NK-92 (cell line): ENCODE data around the gene ZSCAN5C.
"Not testable (repeated sequence)": the region's sequence is repeated elsewhere in the genome, so short reads cannot be mapped to it uniquely, and the experiment has no call there.

ENCODE experiments used
- DNase-seq: peaks from one replicate; lab custom pipeline; 2025; ENCODE audit not compliant: unreplicated experiment; lab: John Stamatoyannopoulos, UW

ZSCAN5C gene, protein sequence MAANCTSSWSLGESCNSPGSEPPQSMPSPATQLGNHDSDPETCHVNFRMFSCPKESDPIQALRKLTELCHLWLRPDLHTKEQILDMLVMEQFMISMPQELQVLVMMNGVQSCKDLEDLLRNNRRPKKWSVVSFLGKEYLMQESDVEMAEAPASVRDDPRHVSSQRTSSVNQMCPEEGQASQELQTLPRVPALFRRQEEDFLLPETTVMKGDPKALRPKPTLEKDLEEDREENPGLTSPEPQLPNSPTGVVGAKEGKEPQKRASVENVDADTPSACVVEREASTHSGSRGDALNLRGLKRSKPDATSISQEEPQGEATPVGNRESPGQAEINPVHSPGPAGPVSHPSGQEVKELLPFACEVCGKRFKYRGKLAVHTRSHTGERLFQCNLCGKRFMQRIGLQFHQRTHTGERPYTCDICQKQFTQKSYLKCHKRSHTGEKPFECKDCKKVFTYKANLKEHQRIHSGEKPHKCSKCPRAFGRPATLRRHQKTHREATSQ

DNA sequence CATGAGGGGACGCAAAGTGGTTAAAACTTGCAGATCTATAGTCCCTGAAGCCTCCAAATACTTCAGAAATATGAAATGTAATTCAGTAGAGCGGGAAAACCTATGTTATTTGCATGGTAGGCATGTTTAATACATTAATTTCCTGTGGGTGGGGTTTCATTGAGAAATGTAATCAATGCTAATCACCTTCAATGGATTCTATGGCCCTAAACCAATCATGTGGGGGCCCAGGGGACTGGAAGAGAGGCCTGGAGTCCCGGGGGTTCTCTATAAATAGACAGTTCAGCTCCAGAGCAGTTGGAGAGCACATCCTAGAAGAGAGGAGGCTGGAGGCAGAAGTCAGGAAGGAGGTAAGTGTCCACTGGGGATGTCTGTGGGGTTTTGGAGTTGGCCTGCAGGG, at the start of gene ZSCAN5C:
Gene ZSCAN5C, plus strand, starts transcription at position 301 of the 400 bp plus-strand sequence. CDS start 3,641 bp downstream, outside the sequence.
- no peak for DNase-seq

DNA sequence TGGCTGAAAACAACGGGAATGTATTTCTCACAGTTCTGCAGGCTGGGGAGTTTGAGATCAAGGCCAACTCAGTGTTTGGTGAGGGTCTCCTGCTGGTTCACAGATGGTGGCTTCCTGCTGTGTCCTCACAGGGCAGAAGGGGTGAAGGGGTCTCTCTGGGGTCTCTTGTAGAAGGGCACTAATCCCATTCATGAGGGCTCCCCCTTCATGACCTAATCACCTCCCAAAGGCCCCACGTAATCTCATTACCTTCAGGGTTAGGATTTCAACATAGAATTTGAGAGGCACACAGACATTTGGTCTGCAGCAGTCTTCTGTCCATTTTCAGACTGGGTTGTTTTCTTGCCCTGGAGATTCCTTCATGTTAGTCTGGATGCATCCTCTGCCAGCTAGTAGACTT, 49.4 kb upstream of the ZSCAN5C start:
- DNase-seq = no peak

DNA sequence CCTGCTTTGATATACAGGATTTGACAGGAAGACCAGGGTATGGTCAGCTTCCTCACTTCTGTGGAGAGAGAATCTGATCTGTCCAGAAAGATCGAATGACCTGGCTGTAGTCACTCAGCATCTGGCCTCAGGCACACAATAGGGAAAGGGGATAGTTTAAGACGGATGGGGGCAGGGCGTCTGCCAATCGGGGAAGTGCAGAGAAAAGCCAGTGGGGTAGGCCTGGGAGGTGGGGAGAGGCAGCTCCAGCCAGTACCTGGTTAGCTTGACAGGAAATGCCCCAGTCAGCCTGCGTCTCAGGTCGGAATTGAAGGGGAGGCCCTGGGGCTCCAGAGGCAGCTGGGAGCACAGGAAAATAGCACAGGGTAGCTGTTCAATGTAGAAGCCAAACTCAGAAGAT, 48.6 kb upstream of the ZSCAN5C start:
- DNase-seq = no peak

DNA sequence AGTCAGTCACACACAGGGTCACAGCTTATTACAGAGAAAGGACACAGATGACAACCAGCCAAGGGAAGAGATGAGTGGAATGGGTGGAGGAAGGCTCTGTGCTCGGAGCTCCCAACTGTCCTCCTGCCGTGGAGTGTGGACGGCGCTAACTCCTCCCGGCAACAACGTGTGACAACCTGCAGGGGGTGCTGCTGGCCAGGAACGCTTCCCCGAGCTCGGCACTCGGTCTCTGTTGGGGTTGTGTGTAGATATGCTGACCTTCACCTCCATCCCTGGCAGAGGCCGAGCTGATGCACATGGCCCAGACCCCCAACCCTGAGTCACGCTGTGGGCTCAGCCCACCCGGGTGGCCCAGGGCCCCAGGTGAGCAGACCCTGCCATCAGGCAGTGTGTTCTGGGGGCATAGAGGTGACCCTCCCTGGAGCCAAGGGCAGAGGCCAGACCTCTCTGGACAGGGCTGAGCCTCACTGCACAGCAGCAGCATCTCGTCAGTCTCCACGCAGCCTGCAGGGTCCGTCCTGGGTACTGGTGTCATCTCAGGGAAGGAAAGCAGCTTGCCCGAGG, 46.9 kb upstream of the ZSCAN5C start:
- DNase-seq = no peak

DNA sequence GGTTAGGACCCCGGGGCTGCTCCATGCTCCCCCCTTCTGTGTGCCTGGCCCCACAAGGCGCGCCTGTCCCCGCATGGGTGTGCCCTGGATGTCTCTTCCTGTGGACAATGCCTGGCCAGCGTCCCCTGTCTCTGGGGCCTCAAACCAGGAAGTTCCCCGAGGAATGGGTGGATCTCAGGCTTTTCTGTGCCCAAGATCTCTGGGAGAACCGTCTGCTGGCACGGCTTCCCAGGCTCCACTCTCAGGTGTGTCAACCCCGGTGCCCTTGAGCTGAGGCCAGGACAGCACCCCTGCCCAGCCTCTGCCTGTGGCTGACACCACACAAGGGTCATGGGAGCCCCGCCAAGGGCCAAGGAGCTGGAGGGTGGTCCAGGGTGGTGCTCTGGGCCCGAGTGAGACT, 45.3 kb upstream of the ZSCAN5C start:
- no peak for DNase-seq

DNA sequence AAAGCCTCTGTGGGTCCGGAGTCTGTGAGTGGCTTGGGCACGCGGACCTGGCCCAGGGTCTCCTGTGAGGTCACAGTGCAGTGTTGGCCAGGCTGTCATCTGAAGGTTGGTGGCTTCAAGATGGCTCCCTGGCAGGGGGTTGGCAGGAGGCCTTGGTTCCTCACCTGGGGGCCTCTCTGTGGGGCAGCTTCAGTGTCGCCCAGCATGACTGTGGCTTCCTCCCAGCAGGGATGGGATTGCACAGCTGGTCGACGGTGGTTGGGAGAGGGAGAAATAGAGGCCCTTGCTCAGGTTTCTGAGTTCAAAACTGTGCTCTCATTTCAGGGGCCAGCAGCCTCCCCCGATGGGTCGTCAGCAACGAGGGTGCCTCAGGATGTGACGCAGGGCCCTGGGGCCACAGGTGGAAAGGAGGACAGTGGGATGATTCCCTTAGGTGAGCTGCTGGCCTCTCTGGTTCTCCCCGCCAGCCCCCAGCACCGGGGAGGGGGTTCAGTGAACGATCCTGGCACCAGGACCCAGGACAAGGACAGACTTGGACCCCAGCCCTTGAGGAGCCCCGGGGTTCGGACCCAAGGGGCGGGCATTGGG, 43.8 kb upstream of the ZSCAN5C start:
- no peak for DNase-seq

DNA sequence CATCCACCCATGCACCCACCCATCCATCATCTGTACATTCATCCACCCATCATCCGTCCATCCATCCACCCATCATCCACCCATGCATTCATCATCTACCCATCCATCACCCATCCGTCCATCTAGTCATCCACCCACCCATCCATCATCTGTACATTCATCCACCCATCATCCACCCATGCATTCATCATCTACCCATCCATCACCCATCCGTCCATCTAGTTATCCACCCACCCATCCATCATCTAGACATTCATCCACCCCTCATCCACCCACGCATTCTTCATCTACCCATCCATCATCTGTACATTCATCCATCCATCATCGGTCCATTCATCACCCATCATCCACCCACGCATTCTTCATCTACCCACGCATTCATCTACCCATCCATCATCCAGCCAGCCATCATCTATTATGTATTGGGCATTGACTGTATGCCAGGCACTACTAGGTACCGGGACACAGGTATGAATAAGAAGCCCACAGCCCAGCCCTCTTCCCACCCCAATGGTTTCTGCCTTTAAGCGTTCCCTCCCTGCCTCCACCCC, 43.0 kb upstream of the ZSCAN5C start:
- no peak for DNase-seq

DNA sequence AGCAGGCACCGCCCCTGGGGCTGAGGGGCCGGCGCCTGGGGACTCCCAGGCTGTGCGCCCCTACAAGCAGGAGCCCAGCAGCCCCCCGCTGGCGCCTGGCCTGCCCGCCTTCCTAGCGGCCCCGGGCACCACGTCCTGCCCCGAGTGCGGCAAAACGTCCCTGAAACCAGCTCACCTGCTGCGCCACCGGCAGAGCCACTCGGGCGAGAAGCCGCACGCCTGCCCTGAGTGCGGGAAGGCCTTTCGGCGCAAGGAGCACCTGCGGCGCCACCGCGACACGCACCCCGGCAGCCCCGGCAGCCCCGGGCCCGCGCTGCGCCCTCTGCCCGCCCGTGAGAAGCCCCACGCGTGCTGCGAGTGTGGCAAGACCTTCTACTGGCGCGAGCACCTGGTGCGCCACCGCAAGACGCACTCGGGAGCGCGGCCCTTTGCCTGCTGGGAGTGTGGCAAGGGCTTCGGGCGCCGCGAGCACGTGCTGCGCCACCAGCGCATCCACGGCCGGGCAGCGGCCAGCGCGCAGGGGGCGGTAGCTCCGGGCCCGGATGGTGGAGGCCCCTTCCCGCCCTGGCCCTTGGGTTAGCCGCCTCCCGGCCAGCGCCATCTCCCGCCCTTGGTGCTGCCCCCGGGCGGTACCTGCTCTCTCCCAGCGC, 42.3 kb upstream of the ZSCAN5C start:
- DNase-seq = no peak

DNA sequence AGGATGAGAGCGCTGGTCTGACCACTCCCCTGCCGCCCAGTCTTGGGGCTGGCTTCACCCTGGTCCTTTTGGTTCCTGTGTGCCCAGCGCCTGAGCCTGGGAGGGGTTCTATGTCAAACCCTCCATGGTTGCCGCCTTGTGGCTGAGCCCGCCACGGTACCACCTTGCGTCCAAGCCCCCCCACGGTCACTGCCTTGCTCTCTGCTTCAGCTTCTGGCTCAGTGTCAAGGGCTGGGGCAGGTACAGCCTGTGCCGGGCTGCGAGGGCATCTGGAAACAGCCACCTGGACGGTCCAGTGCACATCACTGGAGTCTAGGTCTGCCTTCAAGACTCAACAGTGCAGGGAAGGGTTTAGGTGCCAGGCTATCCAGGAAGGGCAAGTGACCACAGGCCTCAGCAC, 40.5 kb upstream of the ZSCAN5C start:
- no peak for DNase-seq

DNA sequence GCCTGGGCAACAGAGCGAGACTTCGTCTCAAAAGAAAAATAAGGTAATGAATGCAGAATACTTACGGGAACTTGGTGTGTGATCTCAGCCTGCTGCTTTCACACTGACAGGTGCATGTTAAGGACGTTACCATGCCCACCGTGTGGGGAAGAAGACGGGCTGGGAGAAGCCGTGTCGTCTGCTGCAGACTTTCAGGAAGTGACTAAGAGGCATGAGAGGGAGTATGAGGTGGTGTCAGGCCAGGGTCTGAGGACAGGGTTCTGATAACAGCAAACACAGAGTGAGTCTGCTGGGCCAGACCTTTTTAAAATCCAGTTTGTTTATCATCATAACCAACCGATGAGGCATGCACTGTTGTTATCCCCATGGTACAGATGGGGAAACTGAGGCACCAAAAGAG, 39.8 kb upstream of the ZSCAN5C start:
- no peak for DNase-seq

DNA sequence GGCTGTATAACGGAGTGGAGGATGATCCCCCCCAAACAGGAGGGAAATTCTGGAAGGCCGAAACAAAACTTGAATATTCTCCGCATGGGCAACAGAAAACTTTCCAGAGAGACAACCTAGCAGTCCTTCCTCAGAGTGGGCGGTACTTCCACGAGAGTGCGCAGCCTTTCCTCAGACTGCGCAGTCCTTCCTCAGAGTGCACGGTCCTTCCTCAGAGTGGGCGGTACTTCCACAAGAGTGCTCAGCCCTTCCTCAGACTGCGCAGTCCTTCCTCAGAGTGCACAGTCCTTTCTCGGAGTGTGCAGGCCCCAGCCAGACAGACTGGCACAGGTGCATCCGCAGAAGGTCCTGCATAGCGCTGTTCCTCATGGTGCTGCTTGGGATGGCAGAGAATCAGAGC, 39.0 kb upstream of the ZSCAN5C start:
- DNase-seq = no peak

DNA sequence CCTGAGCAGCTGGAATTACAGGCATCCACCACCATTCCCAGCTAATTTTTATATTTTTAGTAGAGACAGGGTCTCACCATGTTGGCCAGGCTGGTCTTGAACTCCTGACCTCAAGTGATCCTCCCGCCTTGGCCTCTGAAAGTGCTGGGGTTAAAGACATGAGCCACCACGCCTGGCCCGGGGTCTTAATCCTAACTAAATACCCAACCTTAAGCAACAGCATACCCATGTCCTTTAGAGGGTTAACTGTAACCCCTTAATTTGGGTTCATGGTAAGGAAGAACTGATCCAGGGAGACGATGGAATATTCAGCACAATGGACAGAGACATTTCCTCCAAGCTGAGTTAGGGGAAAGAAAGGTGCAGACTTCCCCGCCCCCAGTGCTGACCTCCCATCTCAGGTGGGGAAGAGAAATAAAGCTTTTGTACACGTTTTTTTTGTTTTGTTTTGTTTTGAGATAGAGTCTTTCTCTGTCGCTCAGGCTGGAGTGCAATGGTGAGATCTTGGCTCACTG, 35.0 kb upstream of the ZSCAN5C start:
- DNase-seq = no peak

DNA sequence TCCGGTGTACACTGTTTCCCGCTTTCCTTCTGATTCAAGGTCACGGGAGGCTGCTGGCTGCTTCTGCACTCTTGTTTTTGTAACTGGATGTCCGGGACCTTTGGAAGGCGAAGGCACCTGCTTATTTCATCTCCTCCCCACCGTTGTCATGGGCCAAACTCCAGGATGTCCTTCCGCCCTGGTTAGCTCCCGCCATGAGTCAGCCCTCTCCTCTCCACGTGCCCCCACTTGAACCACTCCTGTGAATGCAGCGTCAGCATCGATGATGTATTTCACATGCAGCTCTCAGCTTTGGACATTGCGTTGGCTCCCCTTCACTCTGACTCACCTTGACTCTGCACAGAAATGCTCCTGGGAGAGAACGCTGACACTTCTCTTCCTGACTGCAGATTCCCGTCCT, 31.8 kb upstream of the ZSCAN5C start:
- DNase-seq = no peak

DNA sequence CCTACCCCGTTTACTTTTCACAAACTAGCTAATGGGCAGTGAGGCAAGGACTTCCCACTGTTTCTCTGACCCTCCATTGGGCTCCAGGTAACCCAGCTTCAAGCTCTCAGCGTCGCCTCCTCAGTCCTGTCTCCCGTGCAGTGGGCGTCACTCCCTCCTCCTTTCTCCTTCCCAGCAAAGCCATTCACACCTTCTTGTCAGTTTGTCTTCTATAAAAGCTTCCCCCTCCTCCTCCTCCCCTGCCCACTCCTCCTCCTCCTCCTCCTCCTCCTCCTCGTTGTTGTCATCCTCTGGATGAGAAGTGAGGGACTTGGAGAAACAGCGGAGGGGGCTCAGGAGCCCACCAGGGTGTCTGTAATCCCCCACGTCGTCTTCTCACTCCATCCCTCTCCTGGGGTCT, 28.0 kb upstream of the ZSCAN5C start:
- no peak for DNase-seq

DNA sequence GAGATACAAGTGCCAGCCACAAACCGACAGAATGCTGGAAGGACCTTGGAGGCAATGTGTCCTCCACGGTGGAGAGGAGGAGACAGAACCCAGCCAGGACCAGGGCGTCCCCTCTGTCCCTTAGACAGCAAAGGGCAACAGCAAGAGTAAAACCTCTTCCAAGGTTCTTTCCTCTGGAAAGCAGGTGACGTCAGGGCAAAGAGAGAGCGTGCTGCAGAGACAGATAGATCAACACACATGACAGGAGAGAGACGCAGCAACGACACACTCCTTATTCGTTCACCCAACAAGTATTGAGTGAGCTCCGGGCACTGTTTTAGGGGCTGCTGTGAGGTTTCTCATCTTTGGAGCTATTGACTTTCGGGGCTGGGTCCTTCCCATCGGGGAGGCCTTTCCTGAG, 27.5 kb upstream of the ZSCAN5C start:
- DNase-seq = no peak

DNA sequence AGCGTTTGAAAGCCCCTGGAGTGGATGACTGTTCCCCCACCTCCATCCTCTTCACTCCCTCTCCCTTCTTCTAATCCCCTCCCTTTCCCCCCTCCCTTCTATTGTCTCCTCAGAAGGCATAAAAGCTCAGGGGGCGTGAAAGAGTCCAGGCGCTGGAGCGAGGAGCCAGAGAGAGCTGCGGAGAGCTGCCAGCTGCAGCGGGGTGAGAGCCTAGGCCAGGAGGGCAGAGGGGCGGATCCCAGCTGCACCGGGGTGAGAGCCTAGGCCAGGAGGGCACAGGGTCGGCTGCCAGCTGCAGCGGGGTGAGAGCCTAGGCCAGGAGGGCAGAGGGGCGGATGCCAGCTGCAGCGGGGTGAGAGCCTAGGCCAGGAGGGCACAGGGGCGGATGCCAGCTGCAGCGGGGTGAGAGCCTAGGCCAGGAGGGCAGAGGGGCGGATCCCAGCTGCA, 26.2 kb upstream of the ZSCAN5C start, which contains the start of gene GALP:
Gene GALP, plus strand, starts transcription at position 148 of the 447 bp plus-strand sequence. CDS start 1,101 bp downstream, outside the sequence.
- not testable (repeated sequence) for DNase-seq

DNA sequence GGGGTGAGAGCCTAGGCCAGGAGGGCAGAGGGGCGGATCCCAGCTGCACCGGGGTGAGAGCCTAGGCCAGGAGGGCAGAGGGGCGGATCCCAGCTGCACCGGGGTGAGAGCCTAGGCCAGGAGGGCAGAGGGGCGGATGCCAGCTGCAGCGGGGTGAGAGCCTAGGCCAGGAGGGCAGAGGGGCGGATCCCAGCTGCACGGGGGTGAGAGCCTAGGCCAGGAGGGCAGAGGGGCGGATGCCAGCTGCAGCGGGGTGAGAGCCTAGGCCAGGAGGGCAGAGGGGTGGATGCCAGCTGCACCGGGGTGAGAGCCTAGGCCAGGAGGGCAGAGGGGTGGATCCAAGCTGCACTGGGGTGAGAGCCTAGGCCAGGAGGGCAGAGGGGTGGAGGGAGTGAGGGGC, 25.8 kb upstream of the ZSCAN5C start:
- DNase-seq = not testable (repeated sequence)

DNA sequence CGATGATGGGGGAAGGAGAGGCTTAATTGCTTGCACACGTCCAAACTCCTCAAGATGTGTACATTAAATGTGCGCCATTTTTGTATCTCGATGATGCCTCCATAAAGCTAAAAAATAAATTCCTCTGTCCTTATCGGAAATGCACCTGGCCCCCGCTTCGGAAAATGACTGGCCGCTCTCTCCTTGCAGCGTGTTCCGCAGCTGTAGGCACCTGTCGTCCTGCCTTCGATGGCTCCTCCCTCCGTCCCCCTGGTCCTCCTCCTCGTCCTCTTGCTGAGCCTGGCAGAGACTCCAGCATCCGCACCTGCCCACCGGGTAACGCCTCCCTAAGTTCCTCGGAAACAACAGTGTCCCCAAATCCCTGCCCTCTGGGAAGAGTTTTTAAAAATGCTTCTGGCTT, 25.2 kb upstream of the ZSCAN5C start:
- no peak for DNase-seq

DNA sequence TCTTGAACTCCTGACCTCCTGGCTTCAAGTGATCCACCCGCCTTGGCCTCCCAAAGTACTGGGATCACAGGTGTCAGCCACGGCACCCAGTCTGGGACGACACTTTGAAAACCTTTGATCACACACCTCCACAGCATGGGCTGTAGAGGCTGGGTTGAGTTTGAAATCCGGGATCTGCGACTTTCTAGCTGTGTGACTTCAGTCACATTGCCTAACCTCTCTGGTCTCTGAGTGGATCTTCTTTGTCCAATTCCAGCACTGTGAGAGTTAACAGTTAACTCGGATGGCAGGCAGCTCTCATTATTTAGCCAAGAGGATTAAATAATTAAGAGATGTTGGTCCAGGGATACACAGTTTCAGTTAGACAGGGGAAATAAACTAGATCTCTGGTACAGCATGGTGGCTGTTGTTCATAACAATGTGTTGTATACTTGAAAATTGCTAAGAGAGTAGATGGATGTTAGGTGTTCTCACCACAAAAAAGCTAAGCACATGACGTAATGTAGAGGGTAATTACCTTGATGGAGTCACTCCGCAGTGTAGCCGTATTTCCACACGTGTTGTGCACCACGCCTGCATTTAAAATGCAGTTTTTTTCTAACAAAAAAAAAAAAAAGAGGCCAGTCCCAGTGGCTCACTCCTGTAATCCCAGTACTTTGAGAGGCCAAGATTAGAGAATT, 24.4 kb upstream of the ZSCAN5C start:
- no peak for DNase-seq

DNA sequence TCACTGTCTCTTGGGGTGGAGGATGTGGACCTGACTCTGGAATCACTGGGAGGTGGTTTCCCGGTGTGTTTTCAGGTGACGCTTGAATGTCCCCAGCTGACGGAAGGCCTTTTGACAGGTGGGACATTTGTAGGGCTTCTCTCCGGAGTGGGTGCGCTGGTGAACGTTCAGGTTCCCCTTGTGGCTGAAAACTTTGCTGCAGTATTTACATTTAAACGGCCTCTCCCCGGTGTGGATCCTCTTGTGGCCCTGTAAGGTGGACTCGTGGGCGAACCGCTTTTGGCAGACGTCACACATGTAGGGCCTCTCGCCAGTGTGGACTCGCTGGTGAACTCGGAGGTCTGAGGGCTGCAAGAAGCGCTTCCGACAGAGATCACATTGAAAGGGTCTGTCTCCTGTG, 12.3 kb upstream of the ZSCAN5C start:
- no peak for DNase-seq
